Stimulated activated CD8-positive, alpha-beta memory T cell treated with anti-CD3 and anti-CD28 coated beads, Interleukin-15, amount 100 ng/mL, for 4 hours (primary cell): ENCODE results near the gene NR1H3.
"Not testable (repeated sequence)": the region's sequence is repeated elsewhere in the genome, so short reads cannot be mapped to it uniquely, and the experiment has no call there.

ENCODE experiments used
- DNase-seq, 2 donors: peaks; one replicate each; pipeline ENCODE4 v3.0.0-alpha.2; 2020; ENCODE audit warnings: low read depth in 2 of 2

The NR1H3 gene

GRCh38 chr11:47257517-47258316 is at the start of gene NR1H3:
Gene NR1H3 (plus strand): TSS chr11:47257996. CDS start chr11:47259217, 1,221 bp downstream.
- DNase-seq = no peak

- not testable (repeated sequence) for DNase-seq
These were observed 49.7 kb upstream of the NR1H3 start for GRCh38 chr11:47208008-47208552.

- DNase-seq = no peak
These were observed 49.2 kb upstream of the NR1H3 start for GRCh38 chr11:47208628-47209027.

GRCh38 chr11:47212938-47213337 is 44.9 kb upstream of the NR1H3 start:
- no peak for DNase-seq

GRCh38 chr11:47213950-47214565 is 43.7 kb upstream of the NR1H3 start:
- peak; percentile 63 to 78 for DNase-seq

- no peak for DNase-seq
These were observed 42.4 kb upstream of the NR1H3 start for GRCh38 chr11:47215366-47215910.

- DNase-seq = peak; percentile 50 to 63
These were observed 41.5 kb upstream of the NR1H3 start for GRCh38 chr11:47216121-47216798.

GRCh38 chr11:47220401-47220821 is 37.4 kb upstream of the NR1H3 start:
- DNase-seq = no peak

GRCh38 chr11:47222696-47223095 is 35.1 kb upstream of the NR1H3 start:
- DNase-seq = no peak

GRCh38 chr11:47225552-47226400 is 32.0 kb upstream of the NR1H3 start:
- DNase-seq = no peak

GRCh38 chr11:47229161-47229560 is 28.6 kb upstream of the NR1H3 start:
- DNase-seq = no peak

- no peak for DNase-seq
These were observed 24.7 kb upstream of the NR1H3 start for GRCh38 chr11:47233051-47233450.

GRCh38 chr11:47233989-47234668 is 23.7 kb upstream of the NR1H3 start:
- no peak for DNase-seq

GRCh38 chr11:47234669-47235100 is 23.1 kb upstream of the NR1H3 start:
- peak in 1 of 2 donors; percentile 27 for DNase-seq

- no peak for DNase-seq
These were observed 22.6 kb upstream of the NR1H3 start for GRCh38 chr11:47235163-47235562.

GRCh38 chr11:47236482-47236881 is 21.3 kb upstream of the NR1H3 start:
- no peak for DNase-seq

- no peak for DNase-seq
These were observed 17.9 kb upstream of the NR1H3 start for GRCh38 chr11:47239852-47240251.

GRCh38 chr11:47241841-47242301 is 15.9 kb upstream of the NR1H3 start:
- DNase-seq = no peak

- DNase-seq = no peak
These were observed 15.1 kb upstream of the NR1H3 start for GRCh38 chr11:47242596-47243192.

- no peak for DNase-seq
These were observed 14.3 kb upstream of the NR1H3 start for GRCh38 chr11:47243454-47243853.
